ENCODE measurements around the gene CBARP.
"Not testable (repeated sequence)": the region's sequence is repeated elsewhere in the genome, so short reads cannot be mapped to it uniquely, and the experiment has no call there.

Gene CBARP

DNA sequence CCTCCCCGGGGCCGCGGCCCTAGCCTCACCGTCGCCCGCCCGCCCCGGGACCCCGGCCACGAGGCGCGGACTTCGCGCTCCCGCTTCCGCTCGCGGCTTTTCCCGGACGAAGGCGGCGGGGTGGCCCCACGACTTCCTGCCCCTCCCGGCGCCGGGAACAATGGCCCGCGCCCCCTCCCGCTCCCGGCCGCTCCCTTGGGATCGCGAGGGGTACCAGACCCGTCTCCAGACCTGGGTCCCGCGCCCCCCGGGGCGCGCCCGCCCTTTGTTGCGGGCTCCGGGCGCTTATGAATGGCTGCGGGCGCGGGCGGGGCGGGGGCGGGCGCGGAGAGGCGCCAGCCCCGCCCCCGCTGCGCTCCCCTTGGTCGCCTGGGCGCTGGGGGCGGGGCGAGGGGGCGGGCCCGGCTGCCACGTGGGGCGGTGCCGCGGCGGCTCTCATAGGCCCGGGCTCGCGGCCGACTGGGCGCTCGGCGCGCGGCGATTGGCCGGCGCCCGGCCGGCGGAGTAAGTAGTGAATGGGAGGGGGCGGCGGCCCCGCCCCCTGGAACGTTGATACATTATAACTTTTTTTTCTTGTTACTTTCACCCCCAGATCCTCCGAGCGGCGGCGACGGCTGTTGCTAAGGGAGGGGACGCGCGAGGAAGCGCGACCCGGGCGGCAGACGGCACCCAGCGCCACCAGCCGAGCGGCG lies 11.6 kb upstream of the CBARP start:
- POLR2A ChIA-PET = interaction anchor here (0.6 to 2.6 kb wide), 5 partner anchors 12 to 120 kb away, joined by 4 to 22 read pairs (median 5); partner anchors contain the start of genes CIRBP and FAM174C
- H3K4me3 ChIP-seq (ENCODE audit: control insufficient read depth in 1 of 7, extremely low read depth in 1 of 7, insufficient read depth in 4 of 7, low read depth in 2 of 7, low read length in 6 of 7) = peak overlapping the region; percentile 70 to 87 (median 79)

DNA sequence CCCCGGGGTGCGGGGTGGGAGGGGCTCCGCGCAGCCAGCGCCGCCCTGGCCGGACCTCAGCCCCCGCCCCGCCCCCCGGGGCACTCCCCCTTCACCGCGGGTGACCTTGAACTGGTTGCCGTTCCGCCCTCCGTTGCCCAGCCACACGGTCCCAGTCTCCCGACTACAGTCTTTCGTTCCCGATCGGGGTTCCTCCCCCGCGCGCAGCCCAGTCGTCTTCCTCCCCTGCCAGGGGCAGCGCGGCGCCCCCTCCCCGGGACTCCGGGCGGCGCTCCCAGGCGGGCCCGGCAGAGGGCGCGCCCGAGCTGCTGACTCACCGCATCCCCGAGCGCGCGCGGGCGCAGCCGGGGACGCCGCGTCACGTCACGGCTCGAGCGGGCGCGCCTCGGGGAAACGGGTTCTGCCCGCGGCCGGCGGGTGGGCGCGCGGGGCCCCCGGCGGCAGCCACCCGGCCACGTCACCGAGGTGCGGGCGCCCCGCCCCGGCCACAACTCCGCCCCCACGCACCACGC lies 11.0 kb upstream of the CBARP start:
- H3K4me1 ChIP-seq (ENCODE audit: control extremely low read depth in 1 of 4, control insufficient read depth in 4 of 4, insufficient read depth in 4 of 4, low read length in 3 of 4) = peaks cover 0 to 55% (median 46%) of the 10 kb centered on the region in 4 experiments
- POLR2A ChIA-PET = interaction anchor here (0.6 to 2.6 kb wide), 5 partner anchors 13 to 121 kb away, joined by 4 to 22 read pairs (median 5); partner anchors contain the start of genes CIRBP and FAM174C
- WGBS (ENCODE audit: insufficient coverage) = under 1% methylated on average over 57 of the region's 74 CpGs

More for the DNA sequence above, 11.6 kb upstream of the CBARP start:
- peak; percentile 91 to 96 (median 96) for DNase-seq
- 0% methylated on average over 54 of the region's 102 CpGs for WGBS (ENCODE audit: insufficient coverage)
- Histone ChIP-seq H3K27me3 (replicated peaks in 2 of 5; ENCODE audit: control insufficient read depth in 4 of 5, insufficient read depth in 5 of 5, low read length in 4 of 5) (no peaks in the 10 kb centered on the region), H3K9me3 (ENCODE audit: control extremely low read depth in 1 of 5, control insufficient read depth in 4 of 5, insufficient read depth in 2 of 5, low read depth in 1 of 5, low read length in 4 of 5) (no peaks in the 10 kb centered on the region), H3K36me3 (ENCODE audit: control insufficient read depth in 4 of 4, insufficient read depth in 4 of 4, low read length in 3 of 4) (peaks cover 0 to 26% (median 8%) of the 10 kb centered on the region in 4 experiments), H3K27ac (ENCODE audit: insufficient read depth in 1 of 2, low read depth in 1 of 2, low read length in 2 of 2, poor library complexity in 1 of 2, severe bottlenecking in 2 of 2) (peak overlapping the region; percentile 54 to 94), H3K4me1 (ENCODE audit: control extremely low read depth in 1 of 4, control insufficient read depth in 4 of 4, insufficient read depth in 4 of 4, low read length in 3 of 4) (peaks cover 0 to 55% (median 48%) of the 10 kb centered on the region in 4 experiments)
- CTCF ChIA-PET = no interaction called here

DNA sequence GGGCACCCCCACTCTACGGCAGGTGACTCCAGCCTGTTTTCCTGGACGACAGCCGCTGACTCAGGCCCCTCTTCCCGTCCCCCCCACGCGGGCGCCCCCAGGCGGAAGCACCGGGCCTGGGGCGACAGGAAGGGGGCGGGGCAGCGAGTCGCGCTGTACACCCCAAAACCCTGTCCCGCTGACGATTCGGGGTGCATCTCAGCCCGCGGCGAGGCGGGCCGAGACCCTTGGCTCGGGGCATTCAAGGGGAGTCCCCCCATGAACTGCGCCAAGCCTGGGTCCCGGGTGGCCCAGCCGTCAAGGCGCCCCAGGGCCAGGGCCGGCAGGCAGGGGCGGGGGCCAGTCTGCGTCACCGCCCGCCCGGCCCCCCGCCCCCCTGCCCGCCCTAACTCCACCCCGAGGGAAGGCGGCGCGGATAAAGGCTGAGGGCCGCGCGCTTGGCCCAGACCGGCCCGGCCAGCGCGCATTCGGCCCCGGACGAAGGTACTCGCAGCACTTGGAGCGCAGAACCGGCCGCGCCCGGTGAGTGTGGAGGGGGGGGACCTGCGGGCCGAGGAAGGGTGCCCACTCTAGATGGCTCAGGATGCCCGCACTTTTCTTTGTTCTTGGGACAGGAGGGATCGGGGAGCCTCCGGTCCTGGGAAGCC lies 10.5 kb upstream of the CBARP start, which contains the start of gene MIDN:
Gene MIDN, plus strand, starts transcription at position 445 of the 647 bp plus-strand sequence. CDS start 1,714 bp downstream, outside the sequence.
- peak within 1 kb of the TSS; percentile 56 to 86 (median 71) for H3K4me3 ChIP-seq (ENCODE audit: control insufficient read depth in 1 of 7, extremely low read depth in 1 of 7, insufficient read depth in 4 of 7, low read depth in 2 of 7, low read length in 6 of 7)
- WGBS (ENCODE audit: insufficient coverage) = 0% methylated on average over 36 of the region's 60 CpGs
- CTCF ChIA-PET = no interaction called here
- POLR2A ChIA-PET = interaction anchor here (1.0 to 2.6 kb wide), 4 partner anchors 13 to 27 kb away, joined by 4 to 22 read pairs (median 12); partner anchors contain the start of genes CIRBP and FAM174C
- H3K36me3 ChIP-seq (ENCODE audit: control insufficient read depth in 4 of 4, insufficient read depth in 4 of 4, low read length in 3 of 4) = peaks cover 0 to 25% (median 5%) of the 10 kb centered on the region in 4 experiments
- DNase-seq = peak; percentile 78 to 91 (median 88)
- H3K27me3 ChIP-seq (replicated peaks in 2 of 5; ENCODE audit: control insufficient read depth in 4 of 5, insufficient read depth in 5 of 5, low read length in 4 of 5) = no peaks in the 10 kb centered on the region
- H3K4me1 ChIP-seq (ENCODE audit: control extremely low read depth in 1 of 4, control insufficient read depth in 4 of 4, insufficient read depth in 4 of 4, low read length in 3 of 4) = peaks cover 0 to 55% (median 43%) of the 10 kb centered on the region in 4 experiments
- peak within 1 kb of the TSS; percentile 83 to 94 for H3K27ac ChIP-seq (ENCODE audit: insufficient read depth in 1 of 2, low read depth in 1 of 2, low read length in 2 of 2, poor library complexity in 1 of 2, severe bottlenecking in 2 of 2)
- H3K9me3 ChIP-seq (ENCODE audit: control extremely low read depth in 1 of 5, control insufficient read depth in 4 of 5, insufficient read depth in 2 of 5, low read depth in 1 of 5, low read length in 4 of 5) = no peaks in the 10 kb centered on the region

More for the DNA sequence above, 11.0 kb upstream of the CBARP start:
- Histone ChIP-seq H3K27me3 (replicated peaks in 2 of 5; ENCODE audit: control insufficient read depth in 4 of 5, insufficient read depth in 5 of 5, low read length in 4 of 5) (no peaks in the 10 kb centered on the region), H3K36me3 (ENCODE audit: control insufficient read depth in 4 of 4, insufficient read depth in 4 of 4, low read length in 3 of 4) (peaks cover 0 to 25% (median 5%) of the 10 kb centered on the region in 4 experiments), H3K4me3 (ENCODE audit: control insufficient read depth in 1 of 7, extremely low read depth in 1 of 7, insufficient read depth in 4 of 7, low read depth in 2 of 7, low read length in 6 of 7) (peak overlapping the region; percentile 56 to 86 (median 71)), H3K27ac (ENCODE audit: insufficient read depth in 1 of 2, low read depth in 1 of 2, low read length in 2 of 2, poor library complexity in 1 of 2, severe bottlenecking in 2 of 2) (peak overlapping the region; percentile 83 to 94), H3K9me3 (ENCODE audit: control extremely low read depth in 1 of 5, control insufficient read depth in 4 of 5, insufficient read depth in 2 of 5, low read depth in 1 of 5, low read length in 4 of 5) (no peaks in the 10 kb centered on the region)
- CTCF ChIA-PET = no interaction called here
- peak; percentile 84 to 92 (median 91) for DNase-seq

- WGBS (ENCODE audit: insufficient coverage) = 91% methylated on average over 4 of the region's 8 CpGs
- ChIA-PET CTCF (interaction anchor here (5.3 kb wide), 1 partner anchor 13 kb away, joined by 268 read pairs; the partner anchor contains the start of gene CIRBP), POLR2A (no interaction called here)
- peaks cover 0 to 25% (median 5%) of the 10 kb centered on the region in 4 experiments for H3K36me3 ChIP-seq (ENCODE audit: control insufficient read depth in 4 of 4, insufficient read depth in 4 of 4, low read length in 3 of 4)
- DNase-seq = no peak
- no peaks in the 10 kb centered on the region for H3K27me3 ChIP-seq (replicated peaks in 2 of 5; ENCODE audit: control insufficient read depth in 4 of 5, insufficient read depth in 5 of 5, low read length in 4 of 5)
- peak overlapping the region; percentile 33 to 94 for H3K27ac ChIP-seq (ENCODE audit: insufficient read depth in 1 of 2, low read depth in 1 of 2, low read length in 2 of 2, poor library complexity in 1 of 2, severe bottlenecking in 2 of 2)
- peak overlapping the region; percentile 51 to 86 (median 71) for H3K4me3 ChIP-seq (ENCODE audit: control insufficient read depth in 1 of 7, extremely low read depth in 1 of 7, insufficient read depth in 4 of 7, low read depth in 2 of 7, low read length in 6 of 7)
- no peaks in the 10 kb centered on the region for H3K9me3 ChIP-seq (ENCODE audit: control extremely low read depth in 1 of 5, control insufficient read depth in 4 of 5, insufficient read depth in 2 of 5, low read depth in 1 of 5, low read length in 4 of 5)
- H3K4me1 ChIP-seq (ENCODE audit: control extremely low read depth in 1 of 4, control insufficient read depth in 4 of 4, insufficient read depth in 4 of 4, low read length in 3 of 4) = peaks cover 0 to 56% (median 44%) of the 10 kb centered on the region in 4 experiments
Observed at GRCh38 chr19:1247748-1248138, 9.9 kb upstream of the CBARP start.

DNA sequence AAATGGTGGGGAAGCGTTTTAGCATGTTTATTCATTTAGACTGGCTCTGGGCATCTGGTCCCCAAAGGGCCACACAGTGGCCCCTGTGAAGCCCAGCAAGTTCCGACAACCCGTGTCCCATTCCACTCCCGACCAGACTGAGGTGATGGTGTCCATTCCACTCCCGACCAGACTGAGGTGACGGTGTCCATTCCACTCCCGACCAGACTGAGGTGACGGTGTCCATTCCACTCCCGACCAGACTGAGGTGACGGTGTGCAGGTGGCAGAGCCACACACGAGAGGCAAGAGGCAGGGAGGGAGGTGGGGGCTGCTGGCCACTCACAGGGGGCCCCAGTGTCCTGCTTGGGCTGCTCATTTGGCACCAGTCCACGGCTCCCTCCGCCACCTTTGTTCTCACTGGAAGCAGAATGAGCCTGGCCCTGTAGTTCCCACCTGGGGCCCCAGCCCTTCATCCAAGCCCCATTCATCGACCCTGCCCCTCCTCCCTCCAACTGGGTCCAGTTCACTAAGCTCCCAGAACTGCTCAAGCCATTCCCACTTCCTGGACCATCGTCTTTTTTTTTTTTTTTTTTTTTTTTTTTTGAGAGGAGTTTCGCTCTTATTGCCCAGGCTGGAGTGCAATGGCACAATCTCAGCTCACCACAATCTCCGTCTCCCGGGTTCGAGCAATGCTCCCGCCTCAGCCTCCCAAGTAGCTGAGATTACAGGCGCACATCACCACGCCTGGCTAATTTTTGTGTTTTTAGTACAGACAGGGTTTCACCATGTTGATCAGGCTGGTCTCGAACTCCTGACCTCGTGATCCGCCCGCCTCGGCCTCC lies 8.7 kb upstream of the CBARP start:
- H3K4me3 ChIP-seq (ENCODE audit: control insufficient read depth in 1 of 7, extremely low read depth in 1 of 7, insufficient read depth in 4 of 7, low read depth in 2 of 7, low read length in 6 of 7); H3K9me3 ChIP-seq (ENCODE audit: control extremely low read depth in 1 of 5, control insufficient read depth in 4 of 5, insufficient read depth in 2 of 5, low read depth in 1 of 5, low read length in 4 of 5); H3K27me3 ChIP-seq (replicated peaks in 2 of 5; ENCODE audit: control insufficient read depth in 4 of 5, insufficient read depth in 5 of 5, low read length in 4 of 5); H3K27ac ChIP-seq (ENCODE audit: insufficient read depth in 1 of 2, low read depth in 1 of 2, low read length in 2 of 2, poor library complexity in 1 of 2, severe bottlenecking in 2 of 2); DNase-seq: not testable (repeated sequence)
- 92% methylated on average over 15 of the region's 27 CpGs for WGBS (ENCODE audit: insufficient coverage)
- Histone ChIP-seq H3K36me3 (ENCODE audit: control insufficient read depth in 4 of 4, insufficient read depth in 4 of 4, low read length in 3 of 4) (peaks cover 0 to 21% (median 3%) of the 10 kb centered on the region in 4 experiments), H3K4me1 (ENCODE audit: control extremely low read depth in 1 of 4, control insufficient read depth in 4 of 4, insufficient read depth in 4 of 4, low read length in 3 of 4) (peaks cover 0 to 54% (median 46%) of the 10 kb centered on the region in 4 experiments)
- ChIA-PET CTCF (interaction anchor here (5.3 kb wide), 1 partner anchor 15 kb away, joined by 268 read pairs; the partner anchor contains the start of gene CIRBP), POLR2A (interaction anchor here (4.0 to 4.2 kb wide), 2 partner anchors 20 to 23 kb away, joined by 32 to 70 read pairs; partner anchors contain the start of gene CIRBP)

All from common myeloid progenitor, CD34-positive (primary cell).